ENCODE results near the gene SGO2.
"Not testable (repeated sequence)": the region's sequence is repeated elsewhere in the genome, so short reads cannot be mapped to it uniquely, and the experiment has no call there.

DNA sequence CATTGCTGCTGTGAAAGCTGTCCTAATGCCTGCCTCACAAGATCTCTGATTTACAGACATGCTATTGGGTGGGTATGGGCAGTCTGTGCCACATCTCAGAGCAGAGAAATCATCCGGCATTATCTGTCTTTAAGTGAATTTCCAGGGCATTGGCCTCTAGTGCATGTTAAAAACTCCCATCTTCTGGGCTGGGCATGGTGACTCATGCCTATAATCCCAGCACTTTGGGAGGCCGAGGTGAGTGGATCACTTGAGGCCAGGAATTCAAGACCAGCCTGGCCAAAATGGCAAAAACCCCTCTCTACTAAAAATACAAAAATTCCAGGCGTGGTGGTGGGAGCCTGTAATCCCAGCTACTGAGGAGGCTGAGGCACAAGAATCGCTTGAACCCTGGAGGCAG is 102.5 kb downstream of the SGO2 start:
- TF ChIP-seq CTCF (IDR thresholded peaks at IDR 0.05; ENCODE audit: low read length); EZH2 (optimal IDR thresholded peaks at IDR 0.05; ENCODE audit: low read depth, low read length): not testable (repeated sequence)

Data from MM.1S (cell line).